Breast epithelium (tissue), 3 donors: ENCODE data around the gene PHB1.

Experiments used
- CTCF ChIP-seq, 3 donors: fragments of 450-650 bp; IDR thresholded peaks; one replicate each; pipeline ENCODE4 v1.5.1; 2016 to 2017; ENCODE audit warnings: antibody characterized with exemption in 3 of 3, mild to moderate bottlenecking in 3 of 3, moderate library complexity in 3 of 3
- POLR2A ChIP-seq: fragments of 450-650 bp; IDR thresholded peaks from one replicate; pipeline ENCODE4 v1.6.1; 2016; ENCODE audit warnings: antibody characterized with exemption, mild to moderate bottlenecking, moderate library complexity
- POLR2AphosphoS5 ChIP-seq, 3 donors: sonication (generic); formaldehyde crosslinking; IDR thresholded peaks; one replicate each; pipeline ENCODE4 v1.6.1; 2017; ENCODE audit warnings: antibody characterized with exemption in 3 of 3

DNA sequence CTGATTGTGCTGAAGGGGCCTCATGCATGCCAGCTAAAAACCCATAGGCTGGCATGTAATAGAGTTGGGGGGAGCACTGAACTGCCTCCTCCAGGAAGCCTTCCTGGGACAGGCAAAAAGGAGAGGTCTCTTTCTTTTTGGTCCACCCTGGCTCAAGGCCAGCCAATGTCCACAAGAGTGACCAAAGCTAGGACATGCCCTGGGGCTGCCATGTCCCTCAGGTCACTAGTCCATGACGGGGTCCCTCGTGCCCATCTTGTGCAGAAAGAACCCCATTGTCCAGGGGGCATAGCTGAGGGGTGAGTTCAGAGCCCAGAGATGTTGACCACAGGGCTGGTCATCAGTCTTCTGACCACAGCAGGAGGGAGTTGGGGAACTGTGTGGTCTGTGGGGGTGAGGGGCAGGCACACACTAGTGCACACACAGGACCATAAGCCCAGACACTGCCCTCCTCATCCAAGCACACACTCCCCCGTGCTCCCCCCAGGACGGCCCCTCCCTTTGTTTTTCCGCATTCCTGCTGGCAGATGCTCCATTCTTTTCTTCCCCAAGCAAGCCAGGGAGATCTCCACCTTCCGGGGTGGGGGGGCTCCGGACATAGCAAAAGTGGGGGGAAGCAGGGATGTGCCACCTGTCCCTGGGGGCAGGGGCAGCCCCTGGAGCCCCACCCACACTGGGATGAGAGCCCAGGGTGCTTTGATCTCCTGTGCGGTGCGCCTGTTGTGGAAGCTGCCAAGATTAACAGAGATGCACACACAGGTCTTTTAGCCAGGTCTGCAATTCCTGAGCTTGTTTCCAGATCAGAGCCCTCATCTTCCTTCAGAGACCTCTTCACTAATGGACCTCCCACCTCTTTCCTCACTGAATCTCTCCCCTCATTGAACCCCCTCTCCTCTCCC lies 25.2 kb upstream of the PHB1 start:
- TF ChIP-seq CTCF (IDR thresholded peaks at IDR 0.05), result no peak
- TF ChIP-seq POLR2A, result no peak
- no peak for TF ChIP-seq POLR2AphosphoS5 (IDR thresholded peaks at IDR 0.05)
